DOHH2 (cell line): Measurements from ENCODE around the gene ATE1.
"Not testable (repeated sequence)": the region's sequence is repeated elsewhere in the genome, so short reads cannot be mapped to it uniquely, and the experiment has no call there.

Experiments
- H3F3A ChIP-seq: fragments of 200-600 bp; sonication (generic), shearing (Covaris generic); 2 replicates; pipeline ENCODE4 v1.6.0; 2016; ENCODE audit warnings: antibody characterized with exemption, mild to moderate bottlenecking; ENCODE audit not compliant: control insufficient read depth, insufficient read depth
- H3K27ac ChIP-seq: fragments of 200-600 bp; sonication (generic); 2 replicates; pipeline ENCODE4 v1.5.1; 2014; ENCODE audit warnings: low read depth, mild to moderate bottlenecking, low read length, moderate library complexity
- H3K27me3 ChIP-seq: fragments of 200-600 bp; sonication (generic); 2 replicates; pipeline ENCODE4 v1.6.1; 2014; ENCODE audit warnings: mild to moderate bottlenecking, low read length, mixed read lengths; ENCODE audit not compliant: control insufficient read depth
- H3K36me3 ChIP-seq: fragments of 200-600 bp; sonication (generic); 2 replicates; pipeline ENCODE4 v1.6.1; 2014; ENCODE audit warnings: mild to moderate bottlenecking, low read length, moderate library complexity, mixed read lengths; ENCODE audit not compliant: control insufficient read depth
- H3K4me1 ChIP-seq: fragments of 200-600 bp; sonication (generic); 2 replicates; pipeline ENCODE4 v1.6.1; 2014; ENCODE audit warnings: mild to moderate bottlenecking, low read length, mixed read lengths; ENCODE audit not compliant: control insufficient read depth
- H3K4me2 ChIP-seq: fragments of 200-600 bp; sonication (generic); 2 replicates; pipeline ENCODE4 v1.6.0; 2014; ENCODE audit warnings: mild to moderate bottlenecking, low read length, moderate library complexity
- H3K4me3 ChIP-seq: fragments of 200-600 bp; sonication (generic); 2 replicates; pipeline ENCODE4 v1.5.1; 2014; ENCODE audit warnings: mild to moderate bottlenecking, low read length, mixed read lengths
- H3K79me2 ChIP-seq: fragments of 200-600 bp; sonication (generic); 2 replicates; pipeline ENCODE4 v1.6.1; 2014; ENCODE audit warnings: mild to moderate bottlenecking, low read length, mixed read lengths; ENCODE audit not compliant: control insufficient read depth
- H3K9me2 ChIP-seq: fragments of 200-600 bp; sonication (generic); replicated peaks from 2 replicates; pipeline ENCODE4 v1.6.1; 2014; ENCODE audit warnings: mild to moderate bottlenecking, low read length, mixed read lengths; ENCODE audit not compliant: control insufficient read depth
- H3K9me3 ChIP-seq: fragments of 200-600 bp; sonication (generic); 2 replicates; pipeline ENCODE4 v1.6.1; 2014; ENCODE audit warnings: antibody characterized with exemption, low read length, mixed read lengths; ENCODE audit not compliant: control insufficient read depth, insufficient read depth
- H4K20me1 ChIP-seq: fragments of 200-600 bp; sonication (generic); 2 replicates; pipeline ENCODE4 v1.6.0; 2014; ENCODE audit warnings: low read depth, mild to moderate bottlenecking, antibody characterized with exemption, low read length, moderate library complexity; ENCODE audit not compliant: control insufficient read depth, insufficient read depth
- CTCF ChIP-seq: fragments of 200-600 bp; sonication (generic); IDR thresholded peaks from one replicate; pipeline ENCODE4 v1.5.1; 2014; ENCODE audit warnings: antibody characterized with exemption, mild to moderate bottlenecking, low read depth, low read length; ENCODE audit not compliant: poor library complexity, severe bottlenecking
- EZH2phosphoT487 ChIP-seq: fragments of 200-600 bp; sonication (generic); IDR thresholded peaks from 2 replicates; pipeline ENCODE4 v1.6.1; 2017; ENCODE audit warnings: borderline replicate concordance, mild to moderate bottlenecking, antibody characterized with exemption, low read length, moderate library complexity, mixed read lengths

ATE1 gene

GRCh38 chr10:121921238-121921931 lies 6.4 kb downstream of the ATE1 start:
- peaks cover 66% of the 10 kb centered on the region for H3K4me1 ChIP-seq
- no peaks in the 10 kb centered on the region for H4K20me1 ChIP-seq
- peaks cover 74% of the 10 kb centered on the region for H3K79me2 ChIP-seq
- peaks cover 58% of the 10 kb centered on the region for H3K36me3 ChIP-seq
- peaks cover 12% of the 10 kb centered on the region for H3F3A ChIP-seq
- H3K27me3 ChIP-seq: no peaks in the 10 kb centered on the region
- H3K4me2 ChIP-seq: no peak overlapping the region
- H3K27ac ChIP-seq: no peak overlapping the region; the same call in 1 of the 2 replicates
- peaks cover 4% of the 10 kb centered on the region; the same call in 1 of the 2 replicates for H3K9me3 ChIP-seq
- no peak for TF ChIP-seq CTCF
- no peak for TF ChIP-seq EZH2phosphoT487
- H3K4me3 ChIP-seq: no peak overlapping the region
- H3K9me2 ChIP-seq: no peaks in the 10 kb centered on the region

GRCh38 chr10:121919666-121920065 lies 8.2 kb downstream of the ATE1 start:
- peaks cover 63% of the 10 kb centered on the region for H3K79me2 ChIP-seq
- H3K9me3 ChIP-seq: peaks cover 4% of the 10 kb centered on the region; the same call in 1 of the 2 replicates
- H3K27me3 ChIP-seq: no peaks in the 10 kb centered on the region
- peak overlapping the region; percentile 64 for H3K4me3 ChIP-seq
- H3F3A ChIP-seq: peaks cover 9% of the 10 kb centered on the region
- peak overlapping the region; percentile 79 for H3K4me2 ChIP-seq
- peaks cover 59% of the 10 kb centered on the region for H3K4me1 ChIP-seq
- no peak for TF ChIP-seq CTCF
- TF ChIP-seq EZH2phosphoT487: no peak
- no peaks in the 10 kb centered on the region for H3K9me2 ChIP-seq
- no peaks in the 10 kb centered on the region for H4K20me1 ChIP-seq
- peak overlapping the region; percentile 82 for H3K27ac ChIP-seq
- peaks cover 64% of the 10 kb centered on the region for H3K36me3 ChIP-seq

DNA sequence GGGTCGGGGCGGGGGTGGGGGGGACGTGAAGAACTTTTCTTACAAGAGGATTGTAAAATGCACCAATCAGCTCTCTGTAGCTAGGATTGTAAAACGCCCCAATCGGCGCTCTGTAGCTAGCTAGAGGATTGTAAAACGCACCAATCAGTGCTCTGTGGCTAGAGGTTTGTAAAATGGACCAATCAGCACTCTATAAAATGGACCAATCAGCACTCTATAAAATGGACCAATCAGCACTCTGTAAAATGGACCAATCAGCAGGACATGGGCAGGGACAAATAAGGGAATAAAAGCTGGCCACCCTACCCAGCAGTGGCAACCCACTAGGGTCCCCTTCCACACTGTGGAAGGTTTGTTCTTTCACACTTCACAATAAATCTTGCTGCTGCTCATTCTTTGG lies 9.0 kb downstream of the ATE1 start:
- Histone ChIP-seq H3K27ac (peak overlapping the region; percentile 82; the same call in 1 of the 2 replicates), H3K4me1 (peaks cover 59% of the 10 kb centered on the region), H3K4me3 (peak overlapping the region; percentile 64), H3K79me2 (peaks cover 60% of the 10 kb centered on the region), H3K36me3 (peaks cover 72% of the 10 kb centered on the region)
- H3K9me2 ChIP-seq, H4K20me1 ChIP-seq, H3K9me3 ChIP-seq, H3K27me3 ChIP-seq, H3F3A ChIP-seq, H3K4me2 ChIP-seq: not testable (repeated sequence)

- peaks cover 37% of the 10 kb centered on the region for H3K79me2 ChIP-seq
- H4K20me1 ChIP-seq: no peaks in the 10 kb centered on the region
- H3K9me2 ChIP-seq: no peaks in the 10 kb centered on the region
- H3K36me3 ChIP-seq: peaks cover 63% of the 10 kb centered on the region
- peaks cover 26% of the 10 kb centered on the region for H3K4me1 ChIP-seq
- H3K27me3 ChIP-seq: no peaks in the 10 kb centered on the region
- no peak for TF ChIP-seq EZH2phosphoT487
- no peak for TF ChIP-seq CTCF
- no peak overlapping the region for H3K4me2 ChIP-seq
- H3F3A ChIP-seq: no peaks in the 10 kb centered on the region
- H3K27ac ChIP-seq: no peak overlapping the region
- no peak overlapping the region for H3K4me3 ChIP-seq
- peaks cover 4% of the 10 kb centered on the region; the same call in 1 of the 2 replicates for H3K9me3 ChIP-seq
These were observed 13.2 kb downstream of the ATE1 start for GRCh38 chr10:121914661-121915060.
